T-cell (primary cell): ENCODE results near the gene CYBC1. TPM values are rescaled to one million over a fixed set of nuclear protein-coding genes. Genes with fewer than 3 reads are reported as not detected.

ENCODE experiments used
- ATAC-seq, 4 experiments: fragments of 200-7000 bp in 3 of 4; fragments of 150-1000 bp in 1 of 4; cut with Tn5 transposase; replicated peaks in 1 of 4; 1 replicate in 3 of 4; 2 replicates in 1 of 4; pipeline ENCODE4 v1.10.0; 2021; ENCODE audit warnings: moderate library complexity in 3 of 4, mild to moderate bottlenecking in 2 of 4, moderate number of reproducible peaks in 1 of 4
- CTCF ChIA-PET, 2 donors: fragments of 300-600 bp; sonication (Branson Sonifier 250); formaldehyde crosslinking; loops; one replicate each; lab custom pipeline; 2022; ENCODE audit warnings: antibody characterized with exemption in 2 of 2; lab: Charles Lee
- POLR2A ChIA-PET, 2 donors: fragments of 300-600 bp; sonication (Branson Sonifier 250); formaldehyde crosslinking; loops; one replicate each; lab custom pipeline; 2022; ENCODE audit warnings: antibody characterized with exemption in 2 of 2; lab: Charles Lee
- DNase-seq, 35 experiments: peaks; one replicate each; pipeline versions ENCODE4 v3.0.0 to v3.0.0-alpha.2; 2013 to 2023
- H3K27ac ChIP-seq: one replicate; pipeline ENCODE4 v1.5.1; 2013; ENCODE audit warnings: low read length
- H3K27me3 ChIP-seq, 2 experiments: replicated peaks in 1 of 2; 1 replicate in 1 of 2; 2 replicates in 1 of 2; pipeline versions ENCODE4 v1.6.1 to v1.7.0; 2013; ENCODE audit warnings: low read length in 1 of 2, mixed read lengths in 1 of 2; ENCODE audit not compliant: control insufficient read depth in 2 of 2, insufficient read depth in 2 of 2; ENCODE audit errors: extremely low read depth in 1 of 2
- H3K36me3 ChIP-seq, 2 donors: 1 replicate in 1 of 2; 2 replicates in 1 of 2; pipeline versions ENCODE4 v1.6.1 to v1.7.0; 2013; ENCODE audit warnings: low read length in 1 of 2; ENCODE audit not compliant: control insufficient read depth in 2 of 2, insufficient read depth in 1 of 2; ENCODE audit errors: extremely low read depth in 1 of 2
- H3K4me1 ChIP-seq, 2 experiments: 1 replicate in 1 of 2; 2 replicates in 1 of 2; pipeline versions ENCODE4 v1.6.1 to v1.7.0; 2013; ENCODE audit warnings: low read length in 2 of 2, mixed read lengths in 1 of 2; ENCODE audit not compliant: insufficient read depth in 2 of 2, control insufficient read depth in 1 of 2; ENCODE audit errors: extremely low read depth in 1 of 2
- H3K4me3 ChIP-seq, 2 donors: 1 replicate in 1 of 2; 2 replicates in 1 of 2; pipeline versions ENCODE4 v1.5.1 to v1.7.0; 2013; ENCODE audit warnings: mild to moderate bottlenecking in 2 of 2, low read length in 1 of 2, moderate library complexity in 1 of 2; ENCODE audit not compliant: control insufficient read depth in 1 of 2; ENCODE audit errors: extremely low read depth in 1 of 2
- H3K9me3 ChIP-seq: 2 replicates; pipeline ENCODE4 v1.7.0; 2013
- H3K27ac Mint-ChIP-seq, 2 donors: one replicate each; pipeline ENCODE4 v1.8.0; 2020 to 2021; ENCODE audit warnings: mild to moderate bottlenecking in 2 of 2, mixed read lengths in 2 of 2
- H3K27me3 Mint-ChIP-seq, 2 donors: one replicate each; pipeline ENCODE4 v1.8.0; 2021 to 2022; ENCODE audit warnings: mixed read lengths in 2 of 2
- H3K36me3 Mint-ChIP-seq: one replicate; pipeline ENCODE4 v1.8.0; 2021; ENCODE audit warnings: mixed read lengths
- H3K4me1 Mint-ChIP-seq, 3 donors: one replicate each; pipeline ENCODE4 v1.8.0; 2020 to 2022; ENCODE audit warnings: mixed read lengths in 3 of 3, mild to moderate bottlenecking in 1 of 3
- H3K4me3 Mint-ChIP-seq, 3 donors: one replicate each; pipeline ENCODE4 v1.8.0; 2020 to 2022; ENCODE audit warnings: mild to moderate bottlenecking in 3 of 3, mixed read lengths in 3 of 3, moderate library complexity in 3 of 3
- H3K9me3 Mint-ChIP-seq, 3 donors: one replicate each; pipeline ENCODE4 v1.8.0; 2020 to 2022; ENCODE audit warnings: mixed read lengths in 3 of 3
- WGBS: methylation state at CpG from one replicate; pipeline ENCODE4 v1.1.5; 2013; ENCODE audit warnings: missing lambda C conversion rate; ENCODE audit not compliant: insufficient coverage; 5-methylcytosine and 5-hydroxymethylcytosine counted together
- total RNA-seq, 35 experiments: library from RNA in 6 of 35; stranded (reverse) in 6 of 35; fragments of 120-200 nt in 1 of 35; gene quantifications; one replicate each; pipeline versions ENCODE4 v1.2.1 to v1.2.4 and lab custom pipeline; 2013 to 2026

CYBC1 gene
- total RNA-seq, 5 donors from 2014 or later (not counting 1 experiment from before 2014, with no cell fraction given): 148 to 274 (median 262) TPM

DNA sequence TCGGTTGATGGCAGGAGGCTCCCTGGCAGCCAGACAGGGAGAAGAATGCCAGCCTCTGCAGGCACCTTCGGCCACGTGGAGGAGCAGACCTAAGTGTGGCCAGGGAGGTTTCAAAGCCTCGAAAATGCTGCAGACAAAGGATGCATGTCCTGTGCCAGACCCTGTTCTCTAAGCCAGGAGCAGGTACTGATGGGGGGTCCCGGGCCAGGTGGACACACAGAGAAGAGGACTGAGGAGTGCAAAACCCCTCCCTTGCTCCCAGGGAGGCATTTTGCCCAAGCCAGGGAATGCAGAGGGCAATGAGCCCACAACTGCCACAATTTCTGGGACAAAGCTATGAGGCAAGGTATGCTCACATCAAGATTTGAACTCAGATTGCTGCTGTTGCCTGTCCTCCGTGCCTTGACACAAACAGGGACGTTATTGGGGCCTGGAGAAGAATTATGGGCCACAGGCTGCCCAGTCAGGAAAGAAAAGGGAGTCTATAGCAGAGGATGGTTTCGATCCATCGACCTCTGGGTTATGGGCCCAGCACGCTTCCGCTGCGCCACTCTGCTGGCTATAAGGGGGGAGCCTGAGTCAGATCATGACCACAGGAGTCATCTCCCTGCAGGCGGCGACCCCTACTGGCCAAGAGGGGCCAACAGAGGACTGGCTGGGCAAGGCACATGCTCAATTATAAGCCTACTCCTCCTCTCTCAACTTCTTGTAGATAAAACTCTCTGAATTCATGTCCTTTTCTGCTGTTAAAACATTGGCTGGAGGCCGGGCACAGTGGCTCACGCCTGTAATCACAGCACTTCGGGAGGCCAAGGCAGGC lies 43.9 kb upstream of the CYBC1 start:
- POLR2A ChIA-PET: no interaction called here
- H3K27me3 Mint-ChIP-seq: peaks cover 0 to 3% of the 10 kb centered on the region in 2 donors

DNA sequence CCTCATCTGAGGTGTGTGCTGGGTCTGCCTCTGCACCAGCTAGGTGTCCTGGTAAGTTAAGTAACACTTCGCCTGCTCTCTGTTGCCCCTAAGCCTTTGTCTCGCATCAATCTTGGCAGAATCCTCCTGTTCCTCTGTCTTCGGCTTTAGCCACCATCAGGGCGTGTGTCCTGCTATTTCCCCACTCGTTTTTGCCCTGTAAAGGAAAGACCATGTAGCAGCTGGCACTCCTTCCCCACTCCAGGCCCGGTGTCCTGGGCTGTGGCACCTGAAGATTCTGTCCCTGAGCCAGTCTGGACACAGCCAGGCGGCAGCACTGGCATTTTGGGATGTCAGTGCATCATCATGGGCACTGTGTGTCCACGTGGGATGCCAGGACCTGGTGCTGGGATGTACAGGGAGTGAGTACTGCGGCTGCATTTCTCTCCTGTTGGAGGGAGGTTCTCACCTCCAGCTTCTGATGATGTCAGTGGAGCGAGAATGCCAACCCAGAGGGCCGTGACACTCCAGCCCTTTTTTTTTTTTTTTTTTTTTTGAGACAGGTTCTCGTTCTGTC lies 42.8 kb upstream of the CYBC1 start:
- Mint-ChIP-seq H3K4me3 (no peak overlapping the region), H3K27me3 (peaks cover 0 to 3% of the 10 kb centered on the region in 2 donors), H3K4me1 (peaks cover 16 to 25% (median 19%) of the 10 kb centered on the region in 3 donors), H3K36me3 (no peaks in the 10 kb centered on the region), H3K9me3 (no peaks in the 10 kb centered on the region), H3K27ac (peak overlapping the region in 1 of 2 donors; percentile 44)
- POLR2A ChIA-PET: no interaction called here
- CTCF ChIA-PET: interaction anchor here in 1 of 2 donors (0.7 kb wide), 1 partner anchor 1795 kb away, joined by 4 read pairs; no protein-coding TSS in a partner anchor
- Histone ChIP-seq H3K27me3 (no peaks in the 10 kb centered on the region), H3K4me3 (no peak overlapping the region), H3K4me1 (peaks cover 0 to 34% of the 10 kb centered on the region in 2 experiments), H3K36me3 (no peaks in the 10 kb centered on the region), H3K9me3 (no peaks in the 10 kb centered on the region), H3K27ac (no peak overlapping the region)
- DNase-seq (no peak), ATAC-seq (no peak)
- WGBS: 88% methylated on average over 9 of the region's 12 CpGs

More for the DNA sequence above, 43.9 kb upstream of the CYBC1 start:
- no peaks in the 10 kb centered on the region for H3K9me3 ChIP-seq
- Mint-ChIP-seq H3K9me3 (no peaks in the 10 kb centered on the region), H3K36me3 (no peaks in the 10 kb centered on the region), H3K4me3 (peak overlapping the region; percentile 61 to 67 (median 65)), H3K27ac (peak overlapping the region; percentile 85 to 91), H3K4me1 (peaks cover 16 to 25% (median 20%) of the 10 kb centered on the region in 3 donors)
- CTCF ChIA-PET: no interaction called here
- no peaks in the 10 kb centered on the region for H3K36me3 ChIP-seq
- H3K27ac ChIP-seq: peak overlapping the region; percentile 27
- H3K4me3 ChIP-seq: no peak overlapping the region
- peak; percentile 71 to 92 (median 85) for DNase-seq
- H3K27me3 ChIP-seq: no peaks in the 10 kb centered on the region
- H3K4me1 ChIP-seq: peaks cover 0 to 34% of the 10 kb centered on the region in 2 experiments
- peak; percentile 59 to 65 (median 62) for ATAC-seq
- 24% methylated on average over 15 of the region's 17 CpGs for WGBS

DNA sequence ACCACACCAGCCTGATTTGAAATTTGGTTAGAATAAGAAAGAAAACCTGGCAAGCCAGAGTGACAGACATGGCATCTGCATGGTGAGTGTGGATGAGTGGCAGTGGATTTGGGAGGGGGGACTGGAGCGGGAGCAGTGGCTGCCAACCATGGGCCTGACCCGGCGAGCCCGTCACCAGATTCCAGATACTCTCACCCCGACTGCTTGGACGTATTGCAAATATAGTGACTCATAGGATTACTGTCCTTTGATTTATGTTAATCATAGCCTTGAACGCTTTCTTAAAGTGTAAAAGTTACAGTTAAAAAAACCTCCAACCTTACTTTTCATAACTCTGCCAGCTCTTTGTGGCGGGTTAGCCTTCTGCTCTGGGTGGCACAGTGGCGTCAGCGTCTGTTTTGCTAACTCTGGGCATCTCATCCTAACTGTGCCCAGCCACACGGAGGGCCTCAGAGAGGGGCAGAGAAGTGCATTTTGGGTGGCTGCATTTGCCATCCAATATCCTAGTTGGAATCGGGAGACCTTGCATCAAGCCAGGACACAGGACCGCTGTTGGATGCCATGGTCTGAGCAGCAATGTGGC lies 42.2 kb upstream of the CYBC1 start:
- WGBS: 99% methylated on average over 6 of the region's 13 CpGs
- H3K9me3 ChIP-seq: no peaks in the 10 kb centered on the region
- peaks cover 0 to 5% of the 10 kb centered on the region in 2 donors for H3K36me3 ChIP-seq
- ChIA-PET CTCF (interaction anchor here in 1 of 2 donors (0.7 kb wide), 1 partner anchor 1795 kb away, joined by 4 read pairs; no protein-coding TSS in a partner anchor), POLR2A (no interaction called here)
- H3K36me3 Mint-ChIP-seq: peaks cover 4% of the 10 kb centered on the region
- no peak overlapping the region for H3K27ac ChIP-seq
- DNase-seq (no peak), ATAC-seq (no peak)
- H3K27ac Mint-ChIP-seq: peak overlapping the region; percentile 19 to 44
- H3K4me3 ChIP-seq: no peak overlapping the region
- no peaks in the 10 kb centered on the region for H3K9me3 Mint-ChIP-seq
- H3K4me3 Mint-ChIP-seq: no peak overlapping the region
- peaks cover 12 to 22% (median 13%) of the 10 kb centered on the region in 3 donors for H3K4me1 Mint-ChIP-seq
- H3K4me1 ChIP-seq: peaks cover 0 to 28% of the 10 kb centered on the region in 2 experiments
- H3K27me3 ChIP-seq: no peaks in the 10 kb centered on the region
- peaks cover 0 to 3% of the 10 kb centered on the region in 2 donors for H3K27me3 Mint-ChIP-seq

DNA sequence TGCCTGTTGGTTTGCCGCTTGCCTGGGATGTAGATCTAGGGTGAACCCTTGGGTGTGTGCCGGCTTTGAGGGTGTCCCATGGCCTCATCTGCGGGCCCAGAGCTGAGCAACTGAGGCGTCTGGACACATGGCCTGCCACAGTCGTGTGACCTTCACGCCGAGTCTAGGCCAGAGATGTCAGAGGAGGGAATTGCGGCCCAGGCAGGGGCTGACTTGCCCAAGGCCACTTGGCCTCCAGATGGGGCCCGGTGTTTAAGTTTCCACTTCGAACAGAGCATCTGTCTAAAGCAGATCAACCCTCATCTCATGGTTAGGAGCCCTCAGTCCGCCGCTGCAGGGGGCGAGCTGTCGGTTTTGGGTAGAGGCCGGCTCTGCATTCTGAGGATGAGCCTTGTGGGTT lies 41.0 kb upstream of the CYBC1 start:
- Mint-ChIP-seq H3K4me1 (peaks cover 9 to 27% (median 13%) of the 10 kb centered on the region in 3 donors), H3K27ac (peak overlapping the region in 1 of 2 donors; percentile 45), H3K4me3 (no peak overlapping the region), H3K9me3 (no peaks in the 10 kb centered on the region), H3K27me3 (peaks cover 0 to 3% of the 10 kb centered on the region in 2 donors), H3K36me3 (peaks cover 7% of the 10 kb centered on the region)
- Histone ChIP-seq H3K9me3 (no peaks in the 10 kb centered on the region), H3K4me1 (peaks cover 0 to 27% of the 10 kb centered on the region in 2 experiments), H3K36me3 (peaks cover 0 to 13% of the 10 kb centered on the region in 2 donors), H3K27ac (no peak overlapping the region), H3K27me3 (no peaks in the 10 kb centered on the region), H3K4me3 (no peak overlapping the region)
- ChIA-PET POLR2A (interaction anchor here in 1 of 2 donors (0.7 kb wide), 1 partner anchor 17 kb away, joined by 4 read pairs; no protein-coding TSS in a partner anchor), CTCF (no interaction called here)
- WGBS: 95% methylated on average over 12 of the region's 15 CpGs
- DNase-seq (no peak), ATAC-seq (no peak)

DNA sequence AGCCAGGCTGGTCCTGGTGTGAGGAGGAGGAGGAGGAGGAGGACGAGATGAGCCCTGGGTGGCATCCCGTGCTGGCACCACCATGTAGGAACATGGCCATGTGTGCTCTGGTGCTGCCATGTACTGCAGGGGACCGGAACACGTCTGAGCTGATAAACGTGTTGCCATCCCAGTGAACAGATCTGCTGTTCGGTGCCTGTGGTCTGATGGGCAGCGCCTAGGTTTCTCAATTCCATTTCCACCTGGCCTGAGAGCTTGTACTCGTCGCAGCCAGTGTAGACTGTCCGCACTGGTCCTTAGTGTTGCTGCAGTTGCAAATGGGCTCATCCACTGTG lies 40.6 kb upstream of the CYBC1 start:
- CTCF ChIA-PET: no interaction called here

DNA sequence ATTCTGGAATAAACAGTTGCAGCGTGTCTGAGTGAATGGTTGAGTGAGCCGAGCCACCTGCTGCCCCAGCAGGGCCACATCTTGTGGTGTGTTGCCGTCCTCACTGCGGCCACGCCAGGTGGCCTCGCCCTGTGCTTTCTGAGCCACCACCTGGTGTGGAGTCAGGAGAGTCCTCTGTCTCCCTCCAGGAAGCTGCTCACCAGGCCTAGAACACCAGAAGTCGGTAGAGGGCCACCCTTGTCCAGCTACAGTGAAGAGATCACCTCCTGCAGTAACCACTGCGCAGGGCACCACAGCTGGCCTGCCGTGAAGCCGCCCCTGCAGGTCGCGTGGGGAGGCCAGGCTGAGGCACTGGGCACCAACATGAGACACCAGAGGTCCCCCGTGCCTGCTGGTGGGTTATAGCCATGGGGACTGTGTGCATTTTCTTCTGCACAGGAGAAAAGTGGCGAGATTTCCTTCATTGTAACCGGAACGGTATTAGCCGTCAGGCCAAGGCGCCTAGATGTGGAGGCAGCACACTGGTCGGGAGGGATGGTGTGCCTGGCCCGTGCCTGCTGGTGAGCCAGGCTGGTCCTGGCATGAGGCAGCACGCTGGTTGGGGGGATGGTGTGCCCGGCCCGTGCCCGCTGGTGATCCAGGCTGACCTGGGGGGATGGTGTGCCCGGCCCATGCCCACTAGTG lies 40.1 kb upstream of the CYBC1 start:
- Mint-ChIP-seq H3K36me3 (peaks cover 12% of the 10 kb centered on the region), H3K27me3 (peaks cover 0 to 3% of the 10 kb centered on the region in 2 donors), H3K27ac (no peak overlapping the region), H3K4me1 (peaks cover 18 to 32% (median 20%) of the 10 kb centered on the region in 3 donors), H3K9me3 (no peaks in the 10 kb centered on the region), H3K4me3 (no peak overlapping the region)
- ChIA-PET POLR2A (no interaction called here), CTCF (no interaction called here)
- 90% methylated on average over 23 of the region's 25 CpGs for WGBS
- Histone ChIP-seq H3K9me3 (no peaks in the 10 kb centered on the region), H3K27me3 (no peaks in the 10 kb centered on the region), H3K27ac (no peak overlapping the region), H3K4me1 (peaks cover 0 to 27% of the 10 kb centered on the region in 2 experiments), H3K36me3 (peaks cover 4 to 15% of the 10 kb centered on the region in 2 donors), H3K4me3 (no peak overlapping the region)
- no peak for DNase-seq
- no peak for ATAC-seq

More for the DNA sequence above, 40.6 kb upstream of the CYBC1 start:
- Histone ChIP-seq H3K27ac (no peak overlapping the region), H3K4me1 (peaks cover 0 to 27% of the 10 kb centered on the region in 2 experiments), H3K4me3 (no peak overlapping the region), H3K9me3 (no peaks in the 10 kb centered on the region), H3K36me3 (peaks cover 3 to 13% of the 10 kb centered on the region in 2 donors), H3K27me3 (no peaks in the 10 kb centered on the region)
- DNase-seq (no peak), ATAC-seq (no peak)
- Mint-ChIP-seq H3K27me3 (peaks cover 0 to 3% of the 10 kb centered on the region in 2 donors), H3K9me3 (no peaks in the 10 kb centered on the region), H3K36me3 (peaks cover 10% of the 10 kb centered on the region), H3K4me3 (no peak overlapping the region), H3K4me1 (peaks cover 13 to 28% (median 17%) of the 10 kb centered on the region in 3 donors), H3K27ac (no peak overlapping the region)
- POLR2A ChIA-PET: no interaction called here
- WGBS: 97% methylated on average over 10 of the region's 10 CpGs
